Trophoblast cell (in vitro differentiated cells and primary cell): ENCODE measurements around the gene MCOLN3.

Experiments
- DNase-seq, 2 donors: peaks; one replicate each; pipeline ENCODE4 v3.0.0-alpha.2; 2016
- H2AFZ ChIP-seq: 2 replicates; pipeline ENCODE4 v1.6.1; 2013; ENCODE audit warnings: low read length, moderate library complexity, mild to moderate bottlenecking; ENCODE audit not compliant: insufficient read depth, poor library complexity
- H2AK5ac ChIP-seq: 2 replicates; pipeline ENCODE4 v1.6.1; 2013; ENCODE audit warnings: mild to moderate bottlenecking, low read length
- H2BK120ac ChIP-seq: 2 replicates; pipeline ENCODE4 v1.6.1; 2013; ENCODE audit warnings: low read length, mild to moderate bottlenecking, moderate library complexity; ENCODE audit not compliant: insufficient read depth, poor library complexity
- H2BK12ac ChIP-seq: 2 replicates; pipeline ENCODE4 v1.6.1; 2013; ENCODE audit warnings: mild to moderate bottlenecking, low read length, moderate library complexity
- H2BK5ac ChIP-seq: 2 replicates; pipeline ENCODE4 v1.6.1; 2013; ENCODE audit warnings: low read length, low read depth, moderate library complexity, mild to moderate bottlenecking; ENCODE audit not compliant: poor library complexity
- H3K14ac ChIP-seq: 2 replicates; pipeline ENCODE4 v1.6.1; 2013; ENCODE audit warnings: mild to moderate bottlenecking, low read length
- H3K18ac ChIP-seq: 2 replicates; pipeline ENCODE4 v1.6.1; 2013; ENCODE audit warnings: mild to moderate bottlenecking, low read length
- H3K23ac ChIP-seq: 2 replicates; pipeline ENCODE4 v1.6.1; 2013; ENCODE audit warnings: low read length
- H3K27ac ChIP-seq: 2 replicates; pipeline ENCODE4 v1.5.1; 2013; ENCODE audit warnings: low read depth, mild to moderate bottlenecking, inconsistent platforms, low read length, moderate library complexity
- H3K27me3 ChIP-seq: 2 replicates; pipeline ENCODE4 v1.6.1; 2013; ENCODE audit warnings: inconsistent platforms, mild to moderate bottlenecking, low read length, moderate library complexity; ENCODE audit not compliant: insufficient read depth
- H3K36me3 ChIP-seq, 2 experiments: 1 replicate in 1 of 2; 2 replicates in 1 of 2; pipeline ENCODE4 v1.6.1; 2013; ENCODE audit warnings: low read length in 2 of 2, mild to moderate bottlenecking in 2 of 2, moderate library complexity in 1 of 2; ENCODE audit not compliant: insufficient read depth in 2 of 2, control insufficient read depth in 1 of 2
- H3K4ac ChIP-seq: 2 replicates; pipeline ENCODE4 v1.6.1; 2013; ENCODE audit warnings: low read depth, mild to moderate bottlenecking, low read length, moderate library complexity
- H3K4me1 ChIP-seq, 2 experiments: 1 replicate in 1 of 2; 2 replicates in 1 of 2; pipeline ENCODE4 v1.6.1; 2013; ENCODE audit warnings: low read length in 2 of 2, mild to moderate bottlenecking in 2 of 2, moderate library complexity in 1 of 2; ENCODE audit not compliant: insufficient read depth in 2 of 2, control insufficient read depth in 1 of 2
- H3K4me2 ChIP-seq: 2 replicates; pipeline ENCODE4 v1.6.1; 2013; ENCODE audit warnings: inconsistent platforms, mild to moderate bottlenecking, low read length, moderate library complexity
- H3K4me3 ChIP-seq: 2 replicates; pipeline ENCODE4 v1.5.1; 2013; ENCODE audit warnings: mild to moderate bottlenecking, low read depth, low read length, inconsistent platforms
- H3K79me1 ChIP-seq: one replicate; pipeline ENCODE4 v1.6.1; 2013; ENCODE audit warnings: low read length
- H3K79me2 ChIP-seq: 2 replicates; pipeline ENCODE4 v1.6.1; 2013; ENCODE audit warnings: low read length, mild to moderate bottlenecking; ENCODE audit not compliant: control insufficient read depth, insufficient read depth, poor library complexity
- H3K9ac ChIP-seq: 2 replicates; pipeline ENCODE4 v1.6.1; 2013; ENCODE audit warnings: mild to moderate bottlenecking, low read length
- H3K9me3 ChIP-seq: 2 replicates; pipeline ENCODE4 v1.6.1; 2013; ENCODE audit warnings: low read depth, mild to moderate bottlenecking, control low read depth, inconsistent platforms, low read length; ENCODE audit not compliant: insufficient read depth
- H4K12ac ChIP-seq: 2 replicates; pipeline ENCODE4 v1.6.1; 2013; ENCODE audit warnings: low read depth, mild to moderate bottlenecking, low read length, moderate library complexity
- H4K8ac ChIP-seq: 2 replicates; pipeline ENCODE4 v1.6.1; 2013; ENCODE audit warnings: low read depth, mild to moderate bottlenecking, low read length, moderate library complexity
- H4K91ac ChIP-seq: one replicate; pipeline ENCODE4 v1.6.1; 2013; ENCODE audit warnings: low read depth, mild to moderate bottlenecking, low read length, moderate library complexity
- WGBS: extraction: QIAGEN DNeasy Blood & Tissue Kit; methylation state at CpG from one replicate; pipeline ENCODE4 v1.1.7; 2013; ENCODE audit warnings: missing lambda C conversion rate; ENCODE audit not compliant: insufficient read length, insufficient coverage; ENCODE audit errors: extremely low coverage; 5-methylcytosine and 5-hydroxymethylcytosine counted together

The MCOLN3 gene

DNA sequence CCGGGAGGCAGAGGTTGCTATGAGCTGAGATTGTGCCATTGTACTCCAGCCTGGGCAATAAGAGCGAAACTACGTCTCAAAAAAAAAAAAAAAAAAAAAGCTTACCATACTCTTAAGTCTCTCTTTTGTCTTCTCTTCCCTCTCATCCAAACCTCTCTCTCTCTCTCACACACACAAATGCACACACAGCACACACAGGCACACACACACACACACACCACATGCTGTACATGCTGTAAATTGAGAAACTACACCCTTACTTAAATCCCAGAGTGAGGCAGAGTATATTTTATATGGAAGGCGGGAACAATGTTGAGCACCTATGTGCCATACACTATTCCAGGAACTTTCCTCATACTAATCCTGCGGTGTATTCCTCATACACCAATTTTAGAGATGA, 6.5 kb downstream of the MCOLN3 start:
- Histone ChIP-seq H3K4me3 (no peak overlapping the region), H4K8ac (no peak overlapping the region), H3K4me2 (no peak overlapping the region), H2BK120ac (no peak overlapping the region), H3K4ac (no peak overlapping the region), H2AK5ac (no peak overlapping the region), H3K18ac (no peak overlapping the region), H3K9ac (no peak overlapping the region), H3K27ac (no peak overlapping the region), H2BK12ac (no peak overlapping the region), H3K79me1 (no peaks in the 10 kb centered on the region), H3K14ac (no peak overlapping the region), H3K4me1 (no peaks in the 10 kb centered on the region), H4K12ac (no peak overlapping the region), H3K23ac (no peak overlapping the region), H3K9me3 (no peaks in the 10 kb centered on the region), H3K36me3 (no peaks in the 10 kb centered on the region), H2BK5ac (no peak overlapping the region), H4K91ac (no peak overlapping the region), H3K79me2 (no peaks in the 10 kb centered on the region), H2AFZ (no peak overlapping the region), H3K27me3 (no peaks in the 10 kb centered on the region)
- WGBS, result no CpG with 5 or more reads among the region's 5 CpGs
- no peak for DNase-seq

DNA sequence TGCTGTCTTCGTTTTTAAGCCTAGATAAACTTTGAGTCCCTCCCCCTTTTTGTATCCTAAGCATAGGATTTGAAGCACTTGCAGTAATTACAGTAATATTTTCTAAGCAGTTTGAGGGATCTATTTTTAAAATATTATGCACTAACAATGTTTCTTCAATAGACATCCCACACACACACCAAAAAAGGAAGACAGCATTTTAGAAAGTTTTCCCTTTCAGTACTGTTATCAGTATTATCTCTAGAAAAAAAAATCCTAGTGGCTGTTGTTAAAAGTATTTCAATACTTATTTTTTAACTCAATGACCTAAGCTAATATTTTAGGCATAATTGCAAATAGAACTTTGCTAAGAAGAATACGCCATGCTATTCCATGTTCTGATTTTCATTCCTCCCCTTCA, 15.1 kb downstream of the MCOLN3 start:
- H4K8ac ChIP-seq, result no peak overlapping the region
- no peaks in the 10 kb centered on the region for H3K9me3 ChIP-seq
- no peak overlapping the region for H2BK12ac ChIP-seq
- H3K18ac ChIP-seq, result no peak overlapping the region
- H2AFZ ChIP-seq, result no peak overlapping the region
- no peak overlapping the region for H2BK120ac ChIP-seq
- H2AK5ac ChIP-seq, result no peak overlapping the region
- no peak overlapping the region for H3K4me2 ChIP-seq
- H4K91ac ChIP-seq, result no peak overlapping the region
- DNase-seq, result no peak
- H2BK5ac ChIP-seq, result no peak overlapping the region
- H3K27ac ChIP-seq, result no peak overlapping the region
- no peak overlapping the region for H3K14ac ChIP-seq
- H3K36me3 ChIP-seq, result no peaks in the 10 kb centered on the region
- WGBS, result no CpG with 5 or more reads among the region's 2 CpGs
- no peaks in the 10 kb centered on the region for H3K79me1 ChIP-seq
- no peak overlapping the region for H3K4me3 ChIP-seq
- H3K4ac ChIP-seq, result no peak overlapping the region
- no peak overlapping the region for H3K9ac ChIP-seq
- H3K27me3 ChIP-seq, result no peaks in the 10 kb centered on the region
- H3K4me1 ChIP-seq, result peaks cover 0 to 2% of the 10 kb centered on the region in 2 experiments
- H4K12ac ChIP-seq, result no peak overlapping the region
- H3K23ac ChIP-seq, result no peak overlapping the region
- no peaks in the 10 kb centered on the region for H3K79me2 ChIP-seq

DNA sequence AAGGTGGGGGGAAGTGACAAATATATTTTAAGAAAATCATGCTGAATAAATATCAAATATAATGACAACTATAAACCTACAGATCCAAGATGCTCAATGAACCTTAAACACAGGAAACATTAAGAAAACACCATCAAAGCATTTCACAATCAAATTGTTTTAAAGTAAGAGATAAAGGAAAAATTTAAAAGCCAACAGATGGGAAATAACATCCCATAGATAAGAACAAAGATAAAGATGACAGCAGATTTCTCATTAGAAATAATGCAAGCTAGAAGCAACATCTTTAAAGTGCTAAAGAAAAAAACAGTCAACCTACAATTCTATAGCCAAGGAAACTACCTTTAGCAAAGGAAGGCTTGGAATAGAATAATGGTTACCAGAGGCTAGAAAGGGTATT, 17.8 kb downstream of the MCOLN3 start:
- peak in 1 of 2 donors; percentile 53 for DNase-seq
- Histone ChIP-seq H3K9ac (no peak overlapping the region), H3K23ac (no peak overlapping the region), H2BK5ac (no peak overlapping the region), H3K27ac (no peak overlapping the region), H3K4me3 (no peak overlapping the region), H3K14ac (no peak overlapping the region), H2BK12ac (no peak overlapping the region), H3K27me3 (no peaks in the 10 kb centered on the region), H3K4me1 (peaks cover 0 to 2% of the 10 kb centered on the region in 2 experiments), H3K9me3 (no peaks in the 10 kb centered on the region), H3K18ac (no peak overlapping the region), H3K79me1 (no peaks in the 10 kb centered on the region), H3K36me3 (no peaks in the 10 kb centered on the region), H2AK5ac (no peak overlapping the region), H4K8ac (no peak overlapping the region), H2BK120ac (no peak overlapping the region), H4K12ac (no peak overlapping the region), H3K4me2 (no peak overlapping the region), H3K4ac (no peak overlapping the region), H4K91ac (no peak overlapping the region), H3K79me2 (no peaks in the 10 kb centered on the region), H2AFZ (no peak overlapping the region)

DNA sequence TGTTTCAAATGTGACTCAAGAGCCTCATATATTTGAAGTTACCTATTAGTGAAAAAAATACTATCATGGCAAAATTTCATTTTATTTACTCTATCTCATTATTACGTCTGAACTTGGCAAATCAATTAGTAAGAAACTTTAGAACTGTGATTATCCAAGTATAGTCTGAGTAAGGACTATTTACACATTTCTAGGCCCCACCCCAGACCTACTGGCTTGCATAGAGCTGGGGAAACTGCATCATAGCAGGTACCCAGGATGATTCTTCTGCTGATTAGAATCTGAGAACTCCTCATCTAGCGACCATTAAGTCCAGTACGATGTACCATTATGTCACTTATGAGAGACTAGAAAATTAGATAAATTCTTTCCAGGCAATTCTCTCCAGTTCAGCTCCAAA, 20.1 kb downstream of the MCOLN3 start:
- no peak overlapping the region for H4K8ac ChIP-seq
- H3K23ac ChIP-seq, result no peak overlapping the region
- no peaks in the 10 kb centered on the region for H3K4me1 ChIP-seq
- H3K14ac ChIP-seq, result no peak overlapping the region
- no peak overlapping the region for H4K12ac ChIP-seq
- H3K79me2 ChIP-seq, result no peaks in the 10 kb centered on the region
- no peak overlapping the region for H3K27ac ChIP-seq
- H3K36me3 ChIP-seq, result no peaks in the 10 kb centered on the region
- H2BK120ac ChIP-seq, result no peak overlapping the region
- H3K27me3 ChIP-seq, result no peaks in the 10 kb centered on the region
- H2AFZ ChIP-seq, result no peak overlapping the region
- no peak overlapping the region for H3K4me3 ChIP-seq
- no CpG with 5 or more reads among the region's 3 CpGs for whole genome bisulfite sequencing
- H3K79me1 ChIP-seq, result no peaks in the 10 kb centered on the region
- no peak overlapping the region for H3K9ac ChIP-seq
- H2BK5ac ChIP-seq, result no peak overlapping the region
- no peak overlapping the region for H2BK12ac ChIP-seq
- H3K18ac ChIP-seq, result no peak overlapping the region
- no peaks in the 10 kb centered on the region for H3K9me3 ChIP-seq
- H3K4me2 ChIP-seq, result no peak overlapping the region
- no peak for DNase-seq
- no peak overlapping the region for H4K91ac ChIP-seq
- no peak overlapping the region for H2AK5ac ChIP-seq
- no peak overlapping the region for H3K4ac ChIP-seq
